Activated B cell treated with CpG ODN at 0.5 μM for 24 hours (primary cell): ENCODE data around the gene SLCO3A1. TPM values are rescaled to one million over a fixed set of nuclear protein-coding genes. Genes with fewer than 3 reads are reported as not detected.
A peak's percentile ranks its signal among the peaks of the same experiment; 100 is the strongest.

Source experiments
- ATAC-seq: fragments of 200-7000 bp; cut with Tn5 transposase; one replicate; pipeline ENCODE4 v1.10.0; 2021; ENCODE audit warnings: low read depth, mild to moderate bottlenecking, moderate library complexity
- CTCF ChIA-PET: fragments of 350-600 bp; sonication (Branson Sonifier 250); formaldehyde crosslinking; loops from one replicate; lab custom pipeline; 2021; ENCODE audit warnings: antibody characterized with exemption; lab: Charles Lee
- POLR2A ChIA-PET: fragments of 350-600 bp; sonication (Branson Sonifier 250); formaldehyde crosslinking; loops from one replicate; lab custom pipeline; 2021; ENCODE audit warnings: antibody characterized with exemption; lab: Charles Lee
- DNase-seq: peaks from one replicate; pipeline ENCODE4 v3.0.0; 2022
- H3K27ac Mint-ChIP-seq: one replicate; pipeline ENCODE4 v1.8.0; 2020; ENCODE audit warnings: mixed read lengths
- H3K27me3 Mint-ChIP-seq: one replicate; pipeline ENCODE4 v1.8.0; 2021; ENCODE audit warnings: mixed read lengths
- H3K36me3 Mint-ChIP-seq: one replicate; pipeline ENCODE4 v1.8.0; 2021; ENCODE audit warnings: low read depth, mixed read lengths
- H3K4me1 Mint-ChIP-seq: one replicate; pipeline ENCODE4 v1.8.0; 2021; ENCODE audit warnings: mixed read lengths
- H3K4me3 Mint-ChIP-seq: one replicate; pipeline ENCODE4 v1.8.0; 2020; ENCODE audit warnings: mild to moderate bottlenecking, mixed read lengths
- H3K9me3 Mint-ChIP-seq: one replicate; pipeline ENCODE4 v1.8.0; 2020; ENCODE audit warnings: mixed read lengths
- CTCF ChIP-seq: fragments of 200-600 bp; IDR thresholded peaks from one replicate; pipeline ENCODE4 v1.8.0; 2022; ENCODE audit warnings: antibody characterized with exemption, mild to moderate bottlenecking
- intact Hi-C: fragments of 100-400 bp; cut with micrococcal nuclease; formaldehyde crosslinking; loops from one replicate; pipeline ENCODE4 v1.15.1; 2024
- total RNA-seq: library from RNA; stranded (reverse); gene quantifications from 2 replicates; pipeline ENCODE4 v1.2.3, GENCODE V29; 2022

The SLCO3A1 gene
- total RNA-seq, 1 donor from 2014 or later, result 0.82 TPM

GRCh38 chr15:92157666-92158298 is 304.3 kb downstream of the SLCO3A1 start:
- Mint-ChIP-seq H3K4me3 (no peak overlapping the region), H3K27me3 (no peaks in the 10 kb centered on the region), H3K9me3 (no peaks in the 10 kb centered on the region), H3K27ac (no peak overlapping the region), H3K36me3 (no peaks in the 10 kb centered on the region), H3K4me1 (peaks cover 16% of the 10 kb centered on the region)
- ATAC-seq (no peak), DNase-seq (no peak)
- POLR2A ChIA-PET, result no interaction called here
- TF ChIP-seq CTCF, result no peak
- intact Hi-C loops, result no loop called here
- CTCF ChIA-PET, result no interaction called here

GRCh38 chr15:92158426-92158825 is 304.9 kb downstream of the SLCO3A1 start:
- POLR2A ChIA-PET, result no interaction called here

GRCh38 chr15:92159481-92159880 is 306.0 kb downstream of the SLCO3A1 start:
- Mint-ChIP-seq H3K4me1 (peaks cover 16% of the 10 kb centered on the region), H3K4me3 (no peak overlapping the region), H3K36me3 (no peaks in the 10 kb centered on the region), H3K27me3 (no peaks in the 10 kb centered on the region), H3K9me3 (no peaks in the 10 kb centered on the region), H3K27ac (no peak overlapping the region)
- ATAC-seq (no peak), DNase-seq (no peak)
- ChIA-PET POLR2A (no interaction called here), CTCF (no interaction called here)
- no peak for TF ChIP-seq CTCF
- intact Hi-C loops, result no loop called here

More at GRCh38 chr15:92158426-92158825, 304.9 kb downstream of the SLCO3A1 start:
- H3K27me3 Mint-ChIP-seq, result no peaks in the 10 kb centered on the region
- H3K4me1 Mint-ChIP-seq, result peaks cover 16% of the 10 kb centered on the region
- no peaks in the 10 kb centered on the region for H3K36me3 Mint-ChIP-seq
- no peak overlapping the region for H3K4me3 Mint-ChIP-seq
- no peaks in the 10 kb centered on the region for H3K9me3 Mint-ChIP-seq
- ATAC-seq (peak; percentile 39), DNase-seq (no peak)
- peak overlapping the region; percentile 22 for H3K27ac Mint-ChIP-seq
- CTCF ChIA-PET, result no interaction called here
- no peak for TF ChIP-seq CTCF
- intact Hi-C loops, result no loop called here

GRCh38 chr15:92159906-92160841 is 306.7 kb downstream of the SLCO3A1 start:
- ATAC-seq (no peak), DNase-seq (no peak)
- H3K4me1 Mint-ChIP-seq, result peaks cover 16% of the 10 kb centered on the region
- no peak overlapping the region for H3K4me3 Mint-ChIP-seq
- POLR2A ChIA-PET, result no interaction called here
- CTCF ChIA-PET, result no interaction called here
- H3K27me3 Mint-ChIP-seq, result no peaks in the 10 kb centered on the region
- no peak for TF ChIP-seq CTCF
- intact Hi-C loops, result no loop called here
- no peaks in the 10 kb centered on the region for H3K36me3 Mint-ChIP-seq
- no peak overlapping the region for H3K27ac Mint-ChIP-seq
- no peaks in the 10 kb centered on the region for H3K9me3 Mint-ChIP-seq

- intact Hi-C loops, result no loop called here
- ATAC-seq, result peak; percentile 88
Observed at GRCh38 chr15:92161039-92161670, 307.6 kb downstream of the SLCO3A1 start.

More at GRCh38 chr15:92161039-92161670, 307.6 kb downstream of the SLCO3A1 start:
- no peak for TF ChIP-seq CTCF
- POLR2A ChIA-PET, result interaction anchor here (0.6 kb wide), 1 partner anchor 793 kb away, joined by 3 read pairs; no protein-coding TSS in a partner anchor
- H3K9me3 Mint-ChIP-seq, result no peaks in the 10 kb centered on the region
- no peak for DNase-seq
- CTCF ChIA-PET, result no interaction called here
- no peaks in the 10 kb centered on the region for H3K27me3 Mint-ChIP-seq
- peak overlapping the region; percentile 81 for H3K4me3 Mint-ChIP-seq
- H3K4me1 Mint-ChIP-seq, result peaks cover 16% of the 10 kb centered on the region
- no peaks in the 10 kb centered on the region for H3K36me3 Mint-ChIP-seq
- peak overlapping the region; percentile 86 for H3K27ac Mint-ChIP-seq
